ENCODE data around the gene DNAJC5.
"Not testable (repeated sequence)": the region's sequence is repeated elsewhere in the genome, so short reads cannot be mapped to it uniquely, and the experiment has no call there.

DNAJC5 gene

DNA sequence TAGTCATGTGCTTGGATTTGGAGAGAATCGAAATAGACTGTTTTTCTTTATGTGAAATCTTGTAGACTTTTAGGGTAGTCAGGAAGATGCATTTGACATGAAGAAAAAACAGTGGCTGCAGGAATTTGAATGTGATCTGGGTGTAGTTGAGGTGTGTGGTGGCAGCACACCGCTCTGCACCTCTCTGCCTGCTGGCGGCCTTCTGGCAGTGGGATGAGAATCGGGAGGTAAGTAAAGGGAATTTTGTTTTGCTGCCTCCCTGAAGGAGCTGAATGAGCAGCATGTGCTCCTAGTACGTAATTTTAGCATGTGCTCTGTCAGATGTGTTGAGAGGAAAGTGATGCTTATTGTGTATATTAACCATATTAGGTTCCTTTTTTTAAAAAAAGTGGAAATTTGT is 26.7 kb upstream of the DNAJC5 start:
- Histone ChIP-seq H3K36me3 (ENCODE audit: insufficient read depth, low read length) (peaks cover 23% of the 10 kb centered on the region), H3K9me3 (ENCODE audit: control insufficient read depth, insufficient read depth, low read length) (no peaks in the 10 kb centered on the region), H3K9ac (ENCODE audit: low read depth, low read length) (no peak overlapping the region), H3K4me1 (ENCODE audit: insufficient read depth, low read length) (peaks cover 5% of the 10 kb centered on the region; the same call in 1 of the 2 replicates)

DNA sequence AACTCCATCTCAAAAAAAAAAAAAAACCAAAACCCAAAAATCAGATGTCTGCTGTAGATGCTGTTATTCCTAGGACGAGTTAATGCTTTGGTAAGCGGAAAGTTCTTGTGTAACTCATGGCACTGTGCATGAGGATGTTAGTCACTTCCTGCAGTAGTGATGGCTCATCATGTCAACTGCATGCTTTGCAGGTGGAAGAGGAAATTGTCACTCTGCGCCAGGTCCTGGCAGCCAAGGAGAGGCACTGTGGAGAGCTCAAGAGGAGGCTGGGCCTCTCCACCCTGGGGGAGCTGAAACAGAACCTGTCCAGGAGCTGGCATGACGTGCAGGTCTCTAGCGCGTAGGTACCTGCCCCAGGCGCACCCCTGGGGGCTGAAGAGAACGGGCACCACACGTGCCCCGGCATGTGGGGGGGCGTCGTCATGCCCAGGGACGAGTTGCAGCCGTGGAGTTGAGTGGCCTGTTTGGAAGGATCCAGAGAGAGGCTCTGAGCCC is 21.4 kb upstream of the DNAJC5 start:
- H3K4me1 ChIP-seq (ENCODE audit: insufficient read depth, low read length), result no peaks in the 10 kb centered on the region
- no peaks in the 10 kb centered on the region for H3K9me3 ChIP-seq (ENCODE audit: control insufficient read depth, insufficient read depth, low read length)
- H3K36me3 ChIP-seq (ENCODE audit: insufficient read depth, low read length), result peaks cover 39% of the 10 kb centered on the region
- H3K9ac ChIP-seq (ENCODE audit: low read depth, low read length), result no peak overlapping the region

DNA sequence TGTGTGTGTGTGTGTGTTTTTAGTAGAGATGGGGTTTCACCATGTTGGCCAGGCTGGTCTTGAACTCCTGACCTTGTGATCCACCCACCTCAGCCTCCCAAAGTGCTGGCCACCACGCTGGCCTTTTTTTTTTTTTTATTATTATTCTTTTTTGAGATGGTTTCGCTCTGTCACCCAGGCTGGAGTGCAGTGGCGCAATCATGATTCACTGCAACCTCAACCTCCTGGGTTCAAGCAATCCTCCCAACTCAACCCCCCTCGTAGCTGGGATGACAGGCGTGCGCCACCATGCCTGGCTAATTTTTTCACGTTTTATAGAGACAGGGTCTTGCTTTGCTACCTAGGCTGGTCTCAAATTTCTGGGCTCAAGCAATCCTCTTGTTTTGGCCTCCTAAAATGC is 20.7 kb upstream of the DNAJC5 start:
- not testable (repeated sequence) for H3K4me1 ChIP-seq (ENCODE audit: insufficient read depth, low read length); H3K9ac ChIP-seq (ENCODE audit: low read depth, low read length); H3K9me3 ChIP-seq (ENCODE audit: control insufficient read depth, insufficient read depth, low read length)
- peaks cover 35% of the 10 kb centered on the region for H3K36me3 ChIP-seq (ENCODE audit: insufficient read depth, low read length)

DNA sequence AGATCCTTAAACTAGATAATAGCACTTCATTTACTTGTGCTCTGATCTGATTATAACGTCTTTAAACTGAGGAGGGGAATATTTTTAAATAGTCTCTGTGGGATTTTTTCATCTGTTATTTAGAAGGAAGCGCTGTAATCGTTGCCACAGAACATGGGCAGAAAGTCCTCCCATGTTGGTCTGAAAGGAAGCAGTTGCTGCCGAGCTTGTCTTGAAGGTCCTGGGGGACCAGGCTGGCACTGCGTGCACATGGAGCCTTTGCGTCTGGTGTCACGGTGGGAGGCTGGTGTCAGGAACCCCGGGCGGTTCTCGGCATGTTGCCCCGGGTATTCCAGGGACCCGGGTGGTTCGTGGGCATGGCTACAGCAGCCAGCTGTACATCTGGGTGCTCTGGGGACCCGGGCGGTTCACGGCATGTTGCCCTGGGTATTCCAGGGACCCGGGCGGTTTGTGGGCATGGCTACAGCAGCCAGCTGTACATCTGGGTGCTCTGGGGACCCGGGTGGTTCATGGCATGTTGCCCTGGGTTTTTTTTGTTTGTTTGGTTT is 18.4 kb upstream of the DNAJC5 start:
- Histone ChIP-seq H3K36me3 (ENCODE audit: insufficient read depth, low read length) (peaks cover 25% of the 10 kb centered on the region), H3K4me1 (ENCODE audit: insufficient read depth, low read length) (no peaks in the 10 kb centered on the region), H3K9ac (ENCODE audit: low read depth, low read length) (no peak overlapping the region), H3K9me3 (ENCODE audit: control insufficient read depth, insufficient read depth, low read length) (no peaks in the 10 kb centered on the region)

DNA sequence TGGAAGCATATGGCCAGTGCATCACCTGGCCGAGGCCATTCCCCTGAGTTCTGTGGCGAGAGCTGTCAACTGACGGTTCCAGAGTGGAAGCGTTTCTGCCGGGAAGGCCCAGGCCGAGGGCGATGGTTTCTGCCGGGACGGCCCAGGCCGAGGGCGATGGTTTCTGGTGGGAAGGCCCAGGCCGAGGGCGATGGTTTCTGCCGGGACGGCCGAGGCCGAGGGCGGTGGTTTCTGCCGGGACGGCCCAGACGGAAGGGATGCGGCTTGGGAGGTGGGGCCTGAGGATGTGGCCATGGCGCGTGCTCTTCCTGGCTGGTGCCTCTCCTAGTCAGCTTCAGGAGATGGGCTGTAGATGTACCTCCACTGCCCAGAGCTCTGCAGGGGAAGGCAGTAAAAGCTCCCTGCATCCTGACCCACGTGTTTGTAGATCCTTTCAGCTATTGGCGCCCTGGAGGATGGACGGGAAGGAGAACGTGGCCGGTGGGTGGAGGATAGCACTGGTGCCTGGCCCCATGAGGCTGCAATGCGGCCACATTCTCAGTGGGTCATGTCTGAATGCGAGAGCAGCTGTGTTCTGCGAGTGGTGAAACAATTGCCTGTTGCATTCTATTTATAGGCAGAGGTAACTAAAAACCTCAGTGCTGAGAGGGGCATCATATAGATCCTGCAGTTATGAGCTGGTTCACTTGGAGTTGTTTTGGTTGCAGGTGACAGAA is 17.0 kb upstream of the DNAJC5 start:
- Histone ChIP-seq H3K9ac (ENCODE audit: low read depth, low read length) (no peak overlapping the region), H3K36me3 (ENCODE audit: insufficient read depth, low read length) (peaks cover 18% of the 10 kb centered on the region), H3K4me1 (ENCODE audit: insufficient read depth, low read length) (no peaks in the 10 kb centered on the region), H3K9me3 (ENCODE audit: control insufficient read depth, insufficient read depth, low read length) (no peaks in the 10 kb centered on the region)

DNA sequence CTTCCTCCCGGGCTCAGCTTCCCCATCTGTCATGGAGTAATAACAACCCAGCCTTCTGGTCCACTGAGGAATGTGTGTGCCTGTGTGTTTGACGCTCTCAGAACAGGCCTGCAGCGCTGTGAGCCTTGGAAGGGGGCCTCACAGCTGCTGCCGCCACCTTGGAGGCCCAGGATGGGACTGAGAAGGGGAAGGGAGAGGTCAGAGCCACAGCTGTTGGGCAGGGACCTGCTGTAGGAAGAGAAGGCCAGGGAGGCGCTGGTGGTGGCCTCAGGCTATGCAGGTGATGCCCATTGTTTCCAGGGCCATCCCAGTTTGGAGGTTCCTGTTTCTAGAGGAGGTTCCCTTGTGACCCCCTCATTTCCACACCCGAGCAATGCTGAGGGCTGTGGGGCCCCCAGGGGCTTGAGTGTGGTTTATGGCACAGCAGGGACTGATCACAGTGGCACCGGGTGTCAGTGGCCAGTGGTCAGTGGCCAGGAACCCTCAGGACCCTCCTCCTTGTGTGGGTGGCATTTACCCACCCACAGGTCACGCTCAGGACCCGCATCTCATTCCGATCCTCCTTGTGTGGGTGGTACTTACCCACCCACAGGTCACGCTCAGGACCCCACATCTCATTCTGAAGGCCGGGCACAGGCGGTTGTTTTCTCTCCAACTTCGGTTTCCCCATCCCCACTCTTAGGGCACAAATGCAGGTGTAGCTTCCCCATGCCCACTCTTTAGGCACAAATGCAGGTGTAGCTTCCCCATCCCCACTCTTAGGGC is 15.8 kb upstream of the DNAJC5 start:
- Histone ChIP-seq H3K9ac (ENCODE audit: low read depth, low read length) (no peak overlapping the region), H3K9me3 (ENCODE audit: control insufficient read depth, insufficient read depth, low read length) (no peaks in the 10 kb centered on the region), H3K4me1 (ENCODE audit: insufficient read depth, low read length) (no peaks in the 10 kb centered on the region), H3K36me3 (ENCODE audit: insufficient read depth, low read length) (peaks cover 14% of the 10 kb centered on the region; the same call in 1 of the 2 replicates)

DNA sequence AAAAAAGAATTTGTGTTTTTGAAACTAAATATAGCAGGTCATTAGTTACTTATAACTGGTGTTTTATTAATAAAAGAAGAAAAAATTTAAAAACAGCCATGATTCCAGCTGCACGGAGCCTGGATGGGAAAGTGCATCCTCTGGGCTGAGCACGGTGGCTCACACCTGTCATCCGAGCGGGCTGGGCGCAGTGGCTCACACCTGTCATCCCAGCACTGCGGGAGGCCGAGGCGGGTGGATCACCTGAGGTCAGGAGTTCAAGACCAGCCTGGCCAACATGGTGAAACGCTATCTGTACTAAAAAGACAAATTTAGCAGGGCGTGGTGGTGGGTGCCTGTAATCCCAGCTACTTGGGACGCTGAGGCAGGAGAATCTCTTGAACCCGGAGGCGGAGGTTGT is 14.0 kb upstream of the DNAJC5 start:
- not testable (repeated sequence) for H3K9me3 ChIP-seq (ENCODE audit: control insufficient read depth, insufficient read depth, low read length); H3K9ac ChIP-seq (ENCODE audit: low read depth, low read length); H3K4me1 ChIP-seq (ENCODE audit: insufficient read depth, low read length)
- H3K36me3 ChIP-seq (ENCODE audit: insufficient read depth, low read length), result peaks cover 12% of the 10 kb centered on the region; the same call in 1 of the 2 replicates

DNA sequence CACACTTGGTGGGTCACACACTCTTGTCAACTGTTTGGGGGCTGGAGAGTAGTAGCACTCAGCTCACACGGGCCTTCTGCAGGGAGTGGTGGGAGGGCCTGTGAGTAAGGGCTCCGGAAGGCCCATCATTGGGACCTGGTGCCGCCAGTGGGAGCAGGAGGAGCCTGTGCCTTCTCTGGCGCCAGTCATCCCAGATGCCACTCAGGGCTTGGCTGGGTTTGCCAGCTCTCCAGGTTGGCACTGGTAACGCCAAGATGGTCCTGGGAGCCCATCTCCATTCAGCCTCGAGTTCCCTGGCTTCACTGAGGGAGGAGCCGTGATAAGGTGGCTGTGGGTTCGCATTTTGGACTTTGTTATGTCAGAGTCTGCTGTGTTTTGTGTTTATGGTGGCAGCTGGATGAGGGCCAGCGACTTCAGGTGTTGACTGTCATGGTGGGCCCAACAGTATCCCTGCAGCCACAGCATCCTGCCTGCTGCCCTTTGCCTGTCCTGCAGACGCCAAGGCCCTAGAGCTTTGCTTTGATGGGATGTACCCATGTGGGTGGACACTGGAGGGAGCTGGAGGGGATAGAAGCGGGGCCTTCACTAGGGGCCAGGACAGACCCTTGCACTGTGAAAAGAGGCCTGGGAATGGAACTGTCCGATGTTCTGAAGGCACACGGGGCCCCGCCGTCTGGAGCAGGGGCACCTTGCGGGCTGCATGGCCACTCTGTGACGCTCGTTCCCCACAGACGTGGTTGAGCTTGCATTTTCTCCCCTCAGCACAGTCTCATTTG is 13.3 kb upstream of the DNAJC5 start:
- Histone ChIP-seq H3K4me1 (ENCODE audit: insufficient read depth, low read length) (no peaks in the 10 kb centered on the region), H3K36me3 (ENCODE audit: insufficient read depth, low read length) (peaks cover 12% of the 10 kb centered on the region; the same call in 1 of the 2 replicates), H3K9me3 (ENCODE audit: control insufficient read depth, insufficient read depth, low read length) (no peaks in the 10 kb centered on the region), H3K9ac (ENCODE audit: low read depth, low read length) (no peak overlapping the region)

DNA sequence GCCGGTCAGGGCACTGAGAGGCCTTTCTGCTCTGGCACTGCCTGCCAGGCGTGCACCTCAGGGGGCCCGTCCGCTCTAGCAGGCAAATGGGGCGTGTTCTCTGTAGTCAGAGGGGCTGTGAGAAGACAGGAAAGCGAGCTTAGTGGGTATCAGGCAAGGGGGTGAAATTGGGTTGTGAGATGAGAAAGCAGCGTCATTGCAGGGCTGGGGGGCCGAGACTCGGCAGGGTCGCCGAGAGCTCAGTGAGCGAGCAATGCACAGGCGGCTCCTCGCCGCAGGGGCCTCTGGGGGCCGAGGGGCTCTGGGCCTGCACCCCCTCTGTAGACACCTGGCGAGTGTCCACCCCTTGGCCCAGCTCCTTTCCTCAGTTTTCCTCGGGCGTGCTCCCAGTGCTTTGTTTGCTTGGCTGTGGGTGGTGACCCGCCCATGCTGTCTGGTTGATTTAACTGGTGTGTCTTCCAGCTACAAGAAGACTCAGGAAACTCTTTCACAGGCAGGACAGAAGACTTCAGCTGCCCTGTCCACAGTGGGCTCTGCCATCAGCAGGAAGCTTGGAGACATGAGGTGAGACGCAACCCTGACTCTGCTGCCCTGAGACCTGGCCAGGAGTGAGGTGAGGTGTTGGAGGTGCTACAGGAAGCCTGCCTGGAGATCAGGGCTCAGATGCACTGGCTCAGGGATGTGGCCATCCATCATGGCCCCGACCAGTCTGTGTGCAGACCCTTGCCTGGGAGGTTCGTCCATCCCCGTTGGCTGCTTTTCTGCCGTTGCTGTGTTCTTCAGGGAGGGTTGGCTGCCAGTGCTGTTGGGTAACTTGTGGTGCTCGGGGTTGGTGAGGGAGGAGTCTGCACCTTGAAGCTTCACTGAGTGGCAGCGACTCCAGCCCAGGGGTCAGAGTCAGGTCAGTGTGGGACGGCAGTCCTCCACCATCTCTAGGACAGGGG is 12.4 kb upstream of the DNAJC5 start:
- Histone ChIP-seq H3K36me3 (ENCODE audit: insufficient read depth, low read length) (peaks cover 12% of the 10 kb centered on the region; the same call in 1 of the 2 replicates), H3K4me1 (ENCODE audit: insufficient read depth, low read length) (no peaks in the 10 kb centered on the region), H3K9ac (ENCODE audit: low read depth, low read length) (no peak overlapping the region), H3K9me3 (ENCODE audit: control insufficient read depth, insufficient read depth, low read length) (no peaks in the 10 kb centered on the region)

DNA sequence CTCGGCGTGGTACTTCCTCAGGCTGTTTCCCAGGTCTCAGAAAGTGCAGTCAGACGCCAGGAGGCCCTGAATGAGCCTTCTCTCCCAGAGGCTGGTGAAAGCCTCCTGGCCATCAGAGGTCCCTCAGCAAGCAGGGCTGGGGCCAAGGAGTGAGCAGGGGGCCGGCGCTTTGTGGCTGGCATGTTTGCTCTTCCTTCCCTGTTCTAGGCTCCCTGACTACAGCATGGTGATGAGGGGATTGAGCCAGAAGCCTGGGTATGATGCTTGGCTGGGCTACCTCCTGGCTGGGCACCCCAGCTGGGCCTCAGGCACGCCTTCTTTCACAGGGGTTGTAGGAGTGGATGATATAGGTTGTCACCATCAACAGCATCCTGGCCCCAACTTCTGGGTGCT is 11.7 kb upstream of the DNAJC5 start:
- Histone ChIP-seq H3K9me3 (ENCODE audit: control insufficient read depth, insufficient read depth, low read length) (no peaks in the 10 kb centered on the region), H3K36me3 (ENCODE audit: insufficient read depth, low read length) (peaks cover 12% of the 10 kb centered on the region; the same call in 1 of the 2 replicates), H3K4me1 (ENCODE audit: insufficient read depth, low read length) (no peaks in the 10 kb centered on the region), H3K9ac (ENCODE audit: low read depth, low read length) (no peak overlapping the region)

DNA sequence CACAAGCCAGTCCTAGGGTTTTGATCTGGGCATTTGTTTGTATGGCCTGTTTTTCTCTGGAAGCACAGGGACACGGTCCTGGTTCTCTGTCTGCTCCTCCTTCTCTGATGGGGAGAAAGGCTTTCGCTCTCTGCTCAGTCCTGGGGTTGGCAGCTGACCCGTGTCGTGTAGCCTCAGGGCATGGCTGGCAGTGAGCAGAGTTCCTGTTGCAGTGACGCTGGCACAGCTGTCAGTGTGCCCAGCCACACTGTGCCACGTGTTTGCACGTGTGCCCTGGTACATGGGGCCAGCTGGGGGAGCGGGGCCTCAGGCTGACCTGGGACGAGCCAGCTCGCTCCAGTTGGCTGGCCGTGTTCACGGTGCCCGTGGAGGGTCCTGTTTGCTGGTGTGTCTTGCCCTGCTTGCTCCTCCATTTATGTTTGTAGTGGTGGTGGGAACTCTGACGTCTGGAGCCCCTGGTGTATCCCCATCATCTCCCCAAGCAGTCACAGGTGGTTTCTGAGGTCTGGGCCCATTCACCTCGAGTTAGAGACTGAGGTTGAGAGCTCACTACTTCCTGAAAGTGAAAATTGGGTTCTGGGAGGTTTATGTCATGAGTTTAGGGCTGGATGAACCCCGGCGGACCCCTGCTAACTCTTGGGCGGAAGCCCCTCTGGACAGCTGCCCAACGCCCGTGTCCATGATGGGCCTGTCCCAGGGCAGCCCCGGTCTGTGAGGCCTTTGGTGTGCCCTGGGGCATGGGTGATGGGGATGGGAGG is 10.2 kb upstream of the DNAJC5 start:
- no peak overlapping the region for H3K9ac ChIP-seq (ENCODE audit: low read depth, low read length)
- no peaks in the 10 kb centered on the region for H3K9me3 ChIP-seq (ENCODE audit: control insufficient read depth, insufficient read depth, low read length)
- no peaks in the 10 kb centered on the region for H3K4me1 ChIP-seq (ENCODE audit: insufficient read depth, low read length)
- H3K36me3 ChIP-seq (ENCODE audit: insufficient read depth, low read length), result peaks cover 19% of the 10 kb centered on the region; the same call in 1 of the 2 replicates

DNA sequence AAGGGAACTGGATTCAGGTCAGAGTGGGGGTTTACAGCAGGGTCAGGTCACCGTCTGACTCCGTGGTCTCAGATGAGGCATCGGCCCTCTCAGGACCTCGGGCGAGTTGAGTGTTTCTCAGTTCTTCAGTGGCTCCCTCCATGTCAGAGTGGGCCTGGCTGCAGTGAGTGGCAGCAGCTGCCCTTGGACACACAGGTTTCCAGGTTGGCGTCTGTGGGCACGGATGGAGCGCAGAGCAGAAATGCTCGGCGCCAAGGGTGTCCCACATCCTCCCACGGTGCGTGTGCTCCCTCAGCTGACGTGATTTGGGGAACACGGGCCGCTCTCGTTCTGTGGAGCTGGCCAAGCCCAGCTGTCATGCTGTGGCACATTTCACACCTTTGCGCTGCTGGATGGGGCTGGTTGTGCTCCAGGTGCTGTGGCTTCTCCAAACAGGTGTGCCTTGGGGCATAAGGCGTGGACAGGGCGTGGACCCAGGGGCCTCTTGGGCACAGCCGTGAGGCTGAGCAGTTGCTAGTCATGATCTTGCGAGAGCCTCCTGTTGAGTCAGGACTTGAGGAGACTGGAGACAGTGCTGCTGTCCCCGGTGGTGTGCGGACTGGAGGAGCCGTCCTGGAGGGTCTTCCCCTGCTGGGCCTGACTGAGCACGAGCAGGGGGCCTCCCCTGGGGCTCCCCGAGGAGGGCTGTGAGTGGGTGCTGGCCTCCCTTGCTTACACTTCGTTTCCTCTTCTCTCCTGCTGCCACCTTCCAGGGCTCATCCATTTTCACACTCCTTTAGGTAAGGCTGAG is 9.5 kb upstream of the DNAJC5 start:
- Histone ChIP-seq H3K36me3 (ENCODE audit: insufficient read depth, low read length) (peaks cover 19% of the 10 kb centered on the region; the same call in 1 of the 2 replicates), H3K9ac (ENCODE audit: low read depth, low read length) (no peak overlapping the region), H3K9me3 (ENCODE audit: control insufficient read depth, insufficient read depth, low read length) (no peaks in the 10 kb centered on the region), H3K4me1 (ENCODE audit: insufficient read depth, low read length) (no peaks in the 10 kb centered on the region)
